ENCODE data around the gene RBM12.

DNA sequence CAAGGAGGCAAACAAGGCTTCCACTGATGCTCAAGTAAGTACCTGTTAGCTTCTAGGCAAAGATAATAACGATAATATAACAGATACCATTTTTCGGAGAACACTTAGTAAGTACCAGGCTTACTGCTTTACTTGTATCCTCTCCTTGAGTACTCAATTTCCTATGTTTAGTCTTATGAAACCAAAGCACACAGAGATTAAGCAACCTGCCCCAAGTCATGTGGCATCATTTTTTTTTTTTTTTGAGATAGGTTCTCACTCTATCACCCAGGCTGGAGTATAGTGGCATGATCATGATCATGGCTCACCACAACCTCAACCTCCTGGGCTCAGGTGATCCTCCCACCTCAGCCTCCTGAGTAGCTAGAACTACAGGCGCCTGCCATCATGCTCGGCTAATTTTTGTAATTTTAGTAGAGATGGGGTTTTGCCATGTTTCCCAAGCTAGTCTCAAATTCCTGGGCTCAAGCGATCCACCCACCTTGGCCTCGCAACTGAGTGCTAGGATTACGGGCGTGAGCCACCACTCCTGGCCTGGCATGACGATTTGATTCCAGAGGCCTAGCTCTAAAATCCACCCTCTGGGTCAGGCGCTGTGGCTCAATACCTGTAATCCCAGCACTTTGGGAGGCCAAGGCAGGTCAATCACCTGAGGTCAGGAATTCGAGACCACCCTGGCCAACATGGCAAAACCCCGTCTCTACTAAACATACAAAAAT lies 35.1 kb downstream of the RBM12 start:
- TF ChIP-seq CTCF (IDR thresholded peaks at IDR 0.05) (no peak), POLR2A (IDR thresholded peaks at IDR 0.05) (no peak), EP300 (IDR thresholded peaks at IDR 0.05) (no peak)
